Common myeloid progenitor, CD34-positive (primary cell): ENCODE measurements around the gene AKR1B1.
A peak's percentile ranks its signal among the peaks of the same experiment; 100 is the strongest.

Source experiments
- CTCF ChIA-PET: fragments of 350-600 bp; sonication (Branson Sonifier 250); formaldehyde crosslinking; loops from one replicate; lab custom pipeline; 2021; ENCODE audit warnings: antibody characterized with exemption; lab: Charles Lee
- POLR2A ChIA-PET: fragments of 350-600 bp; sonication (Branson Sonifier 250); formaldehyde crosslinking; loops from one replicate; lab custom pipeline; 2021; ENCODE audit warnings: antibody characterized with exemption; lab: Charles Lee
- DNase-seq, 3 donors: peaks; one replicate each; pipeline versions ENCODE4 v3.0.0 to v3.0.0-alpha.2; 2013
- H3K27ac ChIP-seq, 2 experiments: 1 replicate in 1 of 2; 2 replicates in 1 of 2; pipeline ENCODE4 v1.7.0; 2013; ENCODE audit warnings: inconsistent platforms in 2 of 2, low read length in 2 of 2, mild to moderate bottlenecking in 2 of 2, low read depth in 1 of 2, moderate library complexity in 1 of 2; ENCODE audit not compliant: severe bottlenecking in 2 of 2, insufficient read depth in 1 of 2, poor library complexity in 1 of 2
- H3K27me3 ChIP-seq, 5 experiments: replicated peaks in 2 of 5; 1 replicate in 3 of 5; 2 replicates in 2 of 5; pipeline versions ENCODE4 v1.6.1 to v1.7.0; 2013; ENCODE audit warnings: low read length in 4 of 5, mild to moderate bottlenecking in 2 of 5, moderate library complexity in 2 of 5, inconsistent platforms in 1 of 5; ENCODE audit not compliant: insufficient read depth in 5 of 5, control insufficient read depth in 4 of 5
- H3K36me3 ChIP-seq, 4 experiments: 1 replicate in 2 of 4; 2 replicates in 2 of 4; pipeline versions ENCODE4 v1.6.1 to v1.7.0; 2013; ENCODE audit warnings: low read length in 3 of 4, control low read depth in 1 of 4, mild to moderate bottlenecking in 1 of 4; ENCODE audit not compliant: control insufficient read depth in 4 of 4, insufficient read depth in 4 of 4
- H3K4me1 ChIP-seq, 4 experiments: 1 replicate in 3 of 4; 2 replicates in 1 of 4; pipeline versions ENCODE4 v1.6.1 to v1.7.1; 2013; ENCODE audit warnings: low read length in 3 of 4, mild to moderate bottlenecking in 3 of 4, control low read depth in 1 of 4, inconsistent platforms in 1 of 4, moderate library complexity in 1 of 4; ENCODE audit not compliant: control insufficient read depth in 4 of 4, insufficient read depth in 4 of 4; ENCODE audit errors: control extremely low read depth in 1 of 4
- H3K4me3 ChIP-seq, 7 experiments: 1 replicate in 4 of 7; 2 replicates in 3 of 7; pipeline versions ENCODE4 v1.5.1 to v1.7.0; 2013; ENCODE audit warnings: mild to moderate bottlenecking in 7 of 7, low read length in 6 of 7, moderate library complexity in 6 of 7, inconsistent platforms in 2 of 7, low read depth in 2 of 7, control low read depth in 1 of 7; ENCODE audit not compliant: insufficient read depth in 4 of 7, control insufficient read depth in 1 of 7; ENCODE audit errors: extremely low read depth in 1 of 7
- H3K9me3 ChIP-seq, 5 experiments: 1 replicate in 4 of 5; 2 replicates in 1 of 5; pipeline versions ENCODE4 v1.6.1 to v1.7.1; 2013; ENCODE audit warnings: low read length in 4 of 5, mild to moderate bottlenecking in 2 of 5, inconsistent platforms in 1 of 5, low read depth in 1 of 5, moderate library complexity in 1 of 5; ENCODE audit not compliant: control insufficient read depth in 4 of 5, insufficient read depth in 2 of 5; ENCODE audit errors: control extremely low read depth in 1 of 5
- WGBS: methylation state at CpG from one replicate; pipeline ENCODE4 v1.1.5; 2013; ENCODE audit not compliant: insufficient coverage; 5-methylcytosine and 5-hydroxymethylcytosine counted together

Gene AKR1B1

DNA sequence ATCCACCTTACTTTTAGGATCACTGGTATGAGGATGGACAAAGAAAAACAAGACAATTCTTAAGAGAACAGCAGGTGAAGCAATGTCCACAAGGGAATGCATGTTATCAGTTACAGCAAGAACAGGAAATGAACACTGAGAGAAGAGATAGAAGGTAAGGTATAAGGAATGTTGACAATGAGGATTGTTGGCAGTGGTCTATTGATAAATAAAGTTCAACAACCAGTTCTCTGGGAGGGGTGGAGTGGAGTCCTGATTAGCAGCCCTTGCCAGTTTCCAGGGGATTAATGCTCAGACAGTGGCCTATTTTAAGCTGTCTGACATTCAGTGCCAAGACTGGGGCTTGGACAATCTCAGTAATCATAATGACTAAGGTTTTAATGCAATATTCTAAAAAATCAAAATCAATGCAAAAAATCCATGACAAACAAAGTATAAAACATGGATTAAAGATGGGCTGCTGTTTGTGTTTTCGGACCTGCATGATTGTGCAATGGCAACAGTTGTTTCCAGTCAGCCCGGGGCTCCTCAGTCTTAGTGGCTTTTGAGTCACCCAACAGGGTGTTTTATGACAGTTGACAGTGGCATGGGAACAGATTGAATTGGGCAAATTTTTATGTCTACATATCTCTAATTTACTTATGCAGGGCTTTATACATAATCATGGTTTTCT lies 13.8 kb upstream of the AKR1B1 start:
- no peak for DNase-seq
- CTCF ChIA-PET: no interaction called here
- 93% methylated on average over 2 of the region's 2 CpGs for WGBS
- H3K9me3 ChIP-seq: peaks cover 0 to 6% (median 0%) of the 10 kb centered on the region in 5 experiments
- H3K27me3 ChIP-seq: no peaks in the 10 kb centered on the region
- no peaks in the 10 kb centered on the region for H3K4me1 ChIP-seq
- POLR2A ChIA-PET: no interaction called here
- no peak overlapping the region for H3K27ac ChIP-seq
- no peaks in the 10 kb centered on the region for H3K36me3 ChIP-seq
- H3K4me3 ChIP-seq: no peak overlapping the region

DNA sequence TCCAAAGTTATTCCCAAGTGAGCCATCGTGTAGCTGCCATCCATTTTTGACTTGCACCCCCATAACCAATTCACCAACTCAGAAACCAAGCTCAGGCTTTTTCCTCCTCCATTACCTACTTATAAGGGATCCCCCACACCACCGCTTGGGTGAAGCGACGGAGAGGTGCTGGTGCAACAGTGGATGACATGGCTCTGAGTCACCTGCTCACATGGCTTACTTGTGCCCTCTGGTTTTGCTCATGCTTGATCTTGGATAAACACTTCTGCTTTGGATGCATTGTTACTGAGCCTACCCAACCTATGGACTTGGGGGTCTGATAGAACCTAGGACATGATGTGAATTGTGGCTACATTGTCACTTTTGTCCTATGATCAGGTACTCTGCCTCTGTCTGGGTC lies 12.0 kb upstream of the AKR1B1 start:
- H3K36me3 ChIP-seq: no peaks in the 10 kb centered on the region
- DNase-seq: no peak
- H3K4me3 ChIP-seq: no peak overlapping the region
- ChIA-PET CTCF (interaction anchor here (1.6 to 1.7 kb wide), 2 partner anchors 11 to 12 kb away, joined by 3 to 4 read pairs; partner anchors contain the start of gene AKR1B1), POLR2A (no interaction called here)
- H3K27me3 ChIP-seq: no peaks in the 10 kb centered on the region
- H3K4me1 ChIP-seq: no peaks in the 10 kb centered on the region
- H3K9me3 ChIP-seq: peaks cover under 1 to 11% (median 3%) of the 10 kb centered on the region in 5 experiments
- 98% methylated on average over 4 of the region's 4 CpGs for WGBS
- no peak overlapping the region for H3K27ac ChIP-seq

DNA sequence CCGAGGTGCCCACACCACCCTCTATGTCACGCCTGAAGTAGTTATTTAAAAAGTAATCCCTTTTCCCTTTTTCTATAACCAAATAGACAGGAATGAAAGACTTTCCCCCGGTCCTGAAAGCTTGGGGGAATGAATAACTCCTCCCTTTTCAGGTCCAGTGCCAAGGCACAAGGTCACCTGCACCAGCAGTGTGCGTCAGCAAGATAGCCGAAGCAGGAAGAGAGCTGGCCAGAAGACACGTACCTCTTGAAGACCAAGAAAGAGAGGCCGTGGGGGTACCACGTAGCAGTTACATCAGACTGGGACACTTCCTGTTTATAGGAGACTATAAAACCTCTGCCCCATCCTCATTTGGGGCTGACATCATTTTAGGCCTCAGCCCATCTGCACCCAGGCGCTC lies 10.7 kb upstream of the AKR1B1 start:
- 90% methylated on average over 9 of the region's 9 CpGs for WGBS
- Histone ChIP-seq H3K27me3 (no peaks in the 10 kb centered on the region), H3K4me3 (no peak overlapping the region), H3K9me3 (peaks cover 3 to 21% (median 3%) of the 10 kb centered on the region in 5 experiments), H3K27ac (no peak overlapping the region), H3K4me1 (no peaks in the 10 kb centered on the region), H3K36me3 (no peaks in the 10 kb centered on the region)
- DNase-seq: no peak
- ChIA-PET POLR2A (no interaction called here), CTCF (interaction anchor here (1.6 to 1.7 kb wide), 2 partner anchors 9 to 11 kb away, joined by 3 to 4 read pairs; partner anchors contain the start of gene AKR1B1)

DNA sequence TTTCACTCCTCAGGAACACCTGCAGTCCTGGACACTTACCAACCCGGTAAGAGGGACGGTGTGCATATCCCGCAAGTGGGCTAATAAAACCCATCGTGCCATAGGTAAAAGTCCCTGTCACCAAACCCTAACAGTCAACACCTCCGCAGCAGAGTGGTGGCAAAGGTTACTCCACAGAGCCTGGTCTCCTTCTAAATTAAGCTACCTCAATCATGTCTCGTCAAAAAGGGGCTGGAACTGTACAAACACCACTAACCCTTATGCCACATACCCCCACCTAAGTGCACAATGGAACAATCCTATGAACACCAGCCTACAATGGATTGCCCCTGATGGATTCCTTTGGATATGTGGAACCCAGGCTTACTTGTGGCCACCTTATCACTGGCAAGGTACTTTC lies 9.6 kb upstream of the AKR1B1 start:
- CTCF ChIA-PET: no interaction called here
- POLR2A ChIA-PET: no interaction called here
- no peaks in the 10 kb centered on the region for H3K27me3 ChIP-seq
- H3K36me3 ChIP-seq: no peaks in the 10 kb centered on the region
- no peak overlapping the region for H3K27ac ChIP-seq
- H3K4me3 ChIP-seq: no peak overlapping the region
- DNase-seq: no peak
- H3K4me1 ChIP-seq: no peaks in the 10 kb centered on the region
- 98% methylated on average over 5 of the region's 6 CpGs for WGBS
- peaks cover 5 to 33% (median 10%) of the 10 kb centered on the region in 5 experiments for H3K9me3 ChIP-seq

DNA sequence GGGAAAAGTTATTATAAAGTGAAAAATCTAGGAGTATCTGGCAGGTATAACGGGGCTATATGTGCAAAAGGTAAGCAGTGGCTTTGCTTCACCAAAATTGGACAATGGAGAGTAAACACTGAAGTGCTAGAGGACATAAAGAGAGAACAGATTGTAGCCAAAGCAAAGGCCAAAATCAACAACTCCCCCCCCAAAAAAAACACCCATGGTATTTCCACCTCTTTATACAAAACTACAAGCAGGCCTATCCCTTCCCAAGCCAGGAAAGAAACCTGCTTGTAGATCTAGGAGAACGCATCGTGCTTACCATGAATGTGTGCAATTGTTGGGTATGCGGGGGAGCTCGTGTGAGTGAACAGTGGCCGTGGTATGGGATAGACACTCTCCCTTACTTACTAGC lies 9.2 kb upstream of the AKR1B1 start:
- peaks cover 5 to 34% (median 10%) of the 10 kb centered on the region in 5 experiments for H3K9me3 ChIP-seq
- H3K36me3 ChIP-seq: no peaks in the 10 kb centered on the region
- DNase-seq: no peak
- no CpG with 5 or more reads among the region's 6 CpGs for WGBS
- H3K27me3 ChIP-seq: no peaks in the 10 kb centered on the region
- H3K4me1 ChIP-seq: no peaks in the 10 kb centered on the region
- H3K27ac ChIP-seq: no peak overlapping the region
- ChIA-PET CTCF (no interaction called here), POLR2A (no interaction called here)
- no peak overlapping the region for H3K4me3 ChIP-seq

DNA sequence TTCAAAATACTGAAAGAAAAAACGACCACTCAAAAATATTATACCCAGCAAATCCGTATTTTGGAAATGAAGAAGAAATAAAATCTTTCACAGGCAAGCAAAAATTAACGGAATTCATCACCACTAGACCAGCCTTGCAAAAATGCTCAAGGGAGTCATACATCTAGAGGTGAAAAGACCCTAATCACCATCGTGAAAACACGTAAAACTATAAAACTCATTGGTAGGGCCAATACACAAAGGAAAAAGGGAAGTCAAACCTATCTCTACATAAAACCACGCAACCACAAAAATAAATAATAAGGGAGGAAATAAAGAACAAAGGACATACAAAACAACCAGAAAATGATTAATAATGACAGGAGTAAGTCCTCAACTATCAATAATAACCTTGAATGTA lies 6.6 kb upstream of the AKR1B1 start:
- Histone ChIP-seq H3K4me3 (no peak overlapping the region), H3K4me1 (no peaks in the 10 kb centered on the region), H3K36me3 (no peaks in the 10 kb centered on the region), H3K27ac (no peak overlapping the region), H3K9me3 (peaks cover 5 to 34% (median 10%) of the 10 kb centered on the region in 5 experiments), H3K27me3 (no peaks in the 10 kb centered on the region)
- DNase-seq: peak in 2 of 3 donors; percentile 58 to 72
- CTCF ChIA-PET: no interaction called here
- POLR2A ChIA-PET: no interaction called here
- 100% methylated on average over 1 of the region's 6 CpGs for WGBS

DNA sequence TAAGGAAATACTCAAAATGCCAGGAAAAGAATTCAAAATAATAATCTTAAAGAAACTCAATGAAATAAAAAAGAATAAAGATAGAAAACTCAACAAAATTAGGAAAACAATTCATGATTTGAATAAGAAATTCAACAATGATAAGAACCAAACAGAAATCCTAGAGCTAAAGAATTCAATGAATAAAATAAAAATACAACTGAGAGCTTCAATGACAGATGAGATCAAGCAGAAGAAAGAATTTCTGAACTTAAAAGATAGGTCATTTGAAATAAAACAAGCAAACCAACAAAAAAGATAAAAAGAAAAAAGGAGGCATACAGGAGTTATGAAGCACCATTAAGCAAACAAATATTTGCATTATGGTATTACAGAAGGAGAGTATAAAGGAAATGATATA lies 5.6 kb upstream of the AKR1B1 start:
- Histone ChIP-seq H3K4me3 (no peak overlapping the region), H3K4me1 (peaks cover 1 to 4% (median 2%) of the 10 kb centered on the region in 4 experiments), H3K9me3 (peaks cover 5 to 31% (median 10%) of the 10 kb centered on the region in 5 experiments), H3K36me3 (no peaks in the 10 kb centered on the region), H3K27me3 (no peaks in the 10 kb centered on the region), H3K27ac (no peak overlapping the region)
- ChIA-PET POLR2A (no interaction called here), CTCF (no interaction called here)
- no peak for DNase-seq
